LNCAP (cell line): ENCODE measurements around the gene CD300H.
A peak's percentile ranks its signal among the peaks of the same experiment; 100 is the strongest.

Source experiments
- CTCF ChIP-seq: fragments of 450-650 bp; IDR thresholded peaks from 2 replicates; pipeline ENCODE4 v1.5.1; 2017; ENCODE audit warnings: mild to moderate bottlenecking

CD300H gene

GRCh38 chr17:74569020-74570003 is 2.0 kb upstream of the CD300H start:
- TF ChIP-seq CTCF, result no peak

GRCh38 chr17:74568106-74568873 is 981 bp upstream of the CD300H start:
- no peak for TF ChIP-seq CTCF

- peak; percentile 73 for TF ChIP-seq CTCF
Observed at GRCh38 chr17:74566132-74566753, 1.1 kb downstream of the CD300H start.

DNA sequence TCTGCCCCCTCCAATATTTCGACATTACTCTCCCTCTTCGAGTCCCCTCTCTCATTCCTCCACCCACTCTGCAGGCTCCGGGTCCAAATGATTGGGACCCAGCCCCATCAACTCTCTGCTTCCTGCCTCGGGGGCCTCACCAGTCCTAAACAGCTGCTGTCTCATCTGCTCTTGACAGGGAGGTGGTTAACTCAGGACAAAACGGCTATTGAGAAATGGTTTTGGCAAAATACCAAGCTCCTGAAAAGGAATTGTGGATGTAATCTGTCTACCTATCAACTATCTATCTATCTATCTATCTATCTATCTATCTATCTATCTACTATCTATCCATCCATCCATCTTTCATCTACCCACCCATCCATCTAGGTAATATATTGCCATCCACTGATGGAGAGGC is 2.2 kb downstream of the CD300H start:
- no peak for TF ChIP-seq CTCF

GRCh38 chr17:74563358-74563757 is 4.0 kb downstream of the CD300H start:
- no peak for TF ChIP-seq CTCF

DNA sequence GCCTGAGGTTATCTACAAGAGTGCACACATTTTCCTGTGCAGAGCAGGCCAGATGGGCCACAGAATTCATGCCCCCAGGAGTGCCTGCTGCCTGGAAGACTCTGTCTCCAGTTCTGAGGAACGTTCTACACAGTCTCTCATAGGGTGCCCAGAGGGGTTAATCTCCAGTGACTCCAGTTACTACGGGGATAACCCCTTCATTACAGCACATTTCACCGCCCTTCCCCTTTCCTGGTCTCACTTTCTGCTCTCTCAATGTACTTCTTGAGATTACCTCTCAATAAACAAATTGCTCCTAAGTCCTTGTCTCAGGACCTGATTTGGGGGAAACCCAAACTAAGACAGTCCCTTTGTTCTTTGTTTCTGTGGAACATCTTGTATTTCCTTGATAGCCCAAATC is 5.7 kb downstream of the CD300H start:
- no peak for TF ChIP-seq CTCF

DNA sequence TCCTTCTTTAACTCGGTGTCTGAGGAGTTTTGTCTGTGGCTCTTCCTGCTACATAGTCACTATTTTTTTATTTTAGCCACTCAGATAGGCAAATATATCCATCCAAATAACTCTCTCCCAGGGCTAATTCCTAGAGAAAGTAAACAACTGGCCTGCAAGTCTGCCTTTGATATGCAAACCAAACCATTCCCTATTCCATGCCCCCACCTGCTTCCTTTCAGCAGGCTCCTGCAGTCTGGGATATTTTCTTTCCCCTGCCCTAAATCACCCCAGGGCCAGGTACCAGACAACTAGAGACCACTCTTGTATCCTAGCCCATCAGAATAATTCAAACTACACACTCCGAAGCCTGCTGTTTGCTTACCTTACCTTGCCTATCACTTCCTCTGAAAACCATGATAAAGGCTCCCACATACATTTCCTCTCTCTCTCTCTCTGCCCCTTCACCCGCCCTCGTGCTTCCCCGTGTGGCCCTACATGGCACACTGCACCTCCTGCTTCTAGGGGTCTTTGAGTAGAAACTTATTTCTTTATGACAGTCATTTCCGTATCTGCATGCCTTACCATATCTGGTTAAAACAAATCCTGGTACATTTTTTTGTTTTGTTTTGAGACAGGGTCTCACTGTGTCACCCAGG is 8.3 kb downstream of the CD300H start:
- no peak for TF ChIP-seq CTCF
